K562 (cell line): ENCODE results near the gene CCDC148. TPM values are rescaled to one million over a fixed set of nuclear protein-coding genes. Genes with fewer than 3 reads are reported as not detected.

Experiments
- ATAC-seq: fragments of 200-7000 bp; cut with Tn5 transposase; 3 replicates; pipeline ENCODE4 v1.9.1; 2020; ENCODE audit warnings: moderate library complexity
- BruUV-seq: library from RNA; stranded (reverse); fragments of 400-500 nt; replicated peaks from 2 replicates; lab custom pipeline; 2021; lab: Mats Ljungman, UMichigan
- CTCF ChIA-PET: fragments of 300-600 bp; formaldehyde crosslinking; extraction: SDS; loops from one replicate; lab custom pipeline; 2021; ENCODE audit warnings: low intra/inter-chr PET ratio; lab: Yijun Ruan, JAX
- POLR2A ChIA-PET: fragments of 300-600, 350-650 bp; sonication (Branson Sonifier 250); formaldehyde crosslinking; extraction: SDS; loops from one replicate; lab custom pipeline; 2021; ENCODE audit warnings: antibody characterized with exemption, inconsistent platforms; lab: Yijun Ruan, JAX
- DNase-seq, 4 experiments: peaks; one replicate each; pipeline versions ENCODE4 v3.0.0 to v3.0.0-alpha.2; 2011 to 2018; ENCODE audit warnings: low spot score in 3 of 4, mixed read lengths in 3 of 4; ENCODE audit errors: extremely low read depth in 1 of 4
- FAIRE-seq: peaks from 2 replicates; lab custom pipeline; 2011; peaks lifted over from hg19 to GRCh38; lab: Jason Lieb, UNC
- H2AFZ ChIP-seq: 2 replicates; pipeline ENCODE4 v1.6.0; 2011; ENCODE audit warnings: low read depth, low read length, control low read depth, inconsistent platforms
- H3K27ac ChIP-seq: fragments of 200-600 bp; 3 replicates; pipeline ENCODE4 v1.8.0; 2011; ENCODE audit warnings: low read depth, mild to moderate bottlenecking, control low read depth, inconsistent platforms, low read length, moderate library complexity, mixed read lengths; ENCODE audit errors: extremely low read depth
- H3K27me3 ChIP-seq, 2 experiments: fragments of 300-600 bp in 1 of 2; 2 replicates in 1 of 2; 3 replicates in 1 of 2; pipeline versions ENCODE4 v1.6.0 to v1.8.0; 2011; ENCODE audit warnings: inconsistent platforms in 2 of 2, low read length in 2 of 2, mild to moderate bottlenecking in 1 of 2, mixed read lengths in 1 of 2, moderate library complexity in 1 of 2; ENCODE audit not compliant: control insufficient read depth in 2 of 2, insufficient read depth in 2 of 2
- H3K36me3 ChIP-seq: fragments of 300-600 bp; 3 replicates; pipeline ENCODE4 v1.8.0; 2011; ENCODE audit warnings: mild to moderate bottlenecking, low read length, inconsistent platforms; ENCODE audit not compliant: control insufficient read depth, insufficient read depth
- H3K4me1 ChIP-seq, 2 experiments: fragments of 200-600 bp in 1 of 2; replicated peaks in 1 of 2; 2 replicates in 1 of 2; 3 replicates in 1 of 2; pipeline versions ENCODE4 v1.5.1 to v1.8.0; 2011; ENCODE audit warnings: inconsistent platforms in 2 of 2, low read length in 2 of 2, mild to moderate bottlenecking in 1 of 2, mixed read lengths in 1 of 2, moderate library complexity in 1 of 2; ENCODE audit not compliant: control insufficient read depth in 2 of 2, insufficient read depth in 2 of 2
- H3K4me2 ChIP-seq: 2 replicates; pipeline ENCODE4 v1.6.1; 2011; ENCODE audit warnings: low read length, control low read depth, inconsistent platforms, mixed read lengths; ENCODE audit not compliant: insufficient read depth
- H3K4me3 ChIP-seq: fragments of 200-600 bp; sonication (generic), shearing (Covaris generic); 2 replicates; pipeline ENCODE4 v1.5.1; 2016; ENCODE audit warnings: control low read depth, inconsistent platforms
- H3K79me2 ChIP-seq: fragments of 200-600 bp; 3 replicates; pipeline ENCODE4 v1.8.0; 2011; ENCODE audit warnings: low read length, inconsistent platforms; ENCODE audit not compliant: control insufficient read depth, insufficient read depth
- H3K9ac ChIP-seq, 2 experiments: 2 replicates each; pipeline versions ENCODE4 v1.6.0 to v1.6.1; 2011; ENCODE audit warnings: low read depth in 2 of 2, low read length in 2 of 2, control low read depth in 1 of 2, inconsistent platforms in 1 of 2, mild to moderate bottlenecking in 1 of 2, mixed read lengths in 1 of 2; ENCODE audit not compliant: insufficient read depth in 1 of 2
- H3K9me1 ChIP-seq: one replicate; pipeline ENCODE4 v1.6.0; 2011; ENCODE audit warnings: inconsistent platforms, mild to moderate bottlenecking, low read length, moderate library complexity; ENCODE audit not compliant: control insufficient read depth, insufficient read depth
- H3K9me3 ChIP-seq: replicated peaks from 2 replicates; pipeline ENCODE4 v1.5.1; 2011; ENCODE audit warnings: low read depth, low read length, inconsistent platforms; ENCODE audit not compliant: control insufficient read depth, insufficient read depth
- H4K20me1 ChIP-seq: replicated peaks from 2 replicates; pipeline ENCODE4 v1.6.1; 2011; ENCODE audit warnings: low read length, inconsistent platforms, mixed read lengths; ENCODE audit not compliant: control insufficient read depth, insufficient read depth
- HMG20A ChIP-seq: fragments of 450-650 bp; formaldehyde crosslinking; conservative IDR thresholded peaks from 2 replicates; pipeline ENCODE4 v1.4.0; 2020; ENCODE audit warnings: mild to moderate bottlenecking, mixed read lengths
- MCM5 ChIP-seq: fragments of 450-650 bp; IDR thresholded peaks from 2 replicates; pipeline ENCODE4 v1.6.1; 2016; ENCODE audit warnings: low read depth
- MEF2A ChIP-seq: IDR thresholded peaks from 2 replicates; pipeline ENCODE4 v1.6.1; 2011; ENCODE audit warnings: low read depth, mild to moderate bottlenecking, low read length, moderate library complexity; ENCODE audit not compliant: control insufficient read depth
- NCOA2 ChIP-seq, 2 experiments: fragments of 450-650 bp; IDR thresholded peaks; 2 replicates each; pipeline ENCODE4 v1.6.1; 2018; ENCODE audit warnings: mild to moderate bottlenecking in 2 of 2, moderate library complexity in 1 of 2; ENCODE audit not compliant: partially characterized antibody in 2 of 2
- SLC30A9 ChIP-seq: fragments of 250-450 bp; sonication (Bioruptor Pico); IDR thresholded peaks from 2 replicates; pipeline ENCODE4 v1.8.0; 2022; ENCODE audit warnings: mild to moderate bottlenecking, moderate library complexity
- SNAPC5 ChIP-seq: fragments of 250-450 bp; sonication (Bioruptor Pico); IDR thresholded peaks from 2 replicates; pipeline ENCODE4 v1.8.0; 2021; ENCODE audit warnings: moderate library complexity, mild to moderate bottlenecking, inconsistent platforms
- THRB ChIP-seq: fragments of 450-650 bp; formaldehyde crosslinking; conservative IDR thresholded peaks from 2 replicates; pipeline ENCODE4 v1.4.0; 2022; ENCODE audit warnings: mild to moderate bottlenecking, missing genetic modification characterization
- XRCC4 ChIP-seq: IDR thresholded peaks from one replicate; pipeline ENCODE4 v1.6.1; 2011; ENCODE audit not compliant: insufficient read depth, insufficient read length; ENCODE audit errors: extremely low read depth
- ZNF146 ChIP-seq: IDR thresholded peaks from one replicate; pipeline ENCODE4 v1.6.1; 2018; ENCODE audit warnings: missing compliant biosample characterization; ENCODE audit not compliant: unreplicated experiment
- ZNF175 ChIP-seq: fragments of 200-800 bp; sonication (Bioruptor generic); IDR thresholded peaks from 2 replicates; pipeline ENCODE4 v1.6.1; 2016; ENCODE audit warnings: low read depth, mild to moderate bottlenecking, missing genetic modification characterization, missing compliant biosample characterization
- ZNF592 ChIP-seq: fragments of 450-650 bp; IDR thresholded peaks from 2 replicates; pipeline ENCODE4 v1.6.1; 2017; ENCODE audit warnings: antibody characterized with exemption, mild to moderate bottlenecking
- WGBS: fragments of 100-300 bp; shearing (Covaris generic); methylation state at CpG from one replicate; pipeline ENCODE4 v1.1.6; 2016; ENCODE audit warnings: low coverage, mixed read lengths; ENCODE audit not compliant: insufficient coverage; ENCODE audit errors: missing lambda C conversion rate; 5-methylcytosine and 5-hydroxymethylcytosine counted together
- in situ Hi-C: fragments of 300-500 bp; cut with MboI; formaldehyde crosslinking; loops from 4 replicates; pipeline ENCODE4 v1.15.0; 2018; ENCODE audit warnings: inconsistent platforms, mixed read lengths
- intact Hi-C: fragments of 100-400 bp; cut with micrococcal nuclease; formaldehyde crosslinking; loops from 2 replicates; pipeline ENCODE4 v1.14.2; 2022
- polyA plus RNA-seq, 8 experiments: library from polyadenylated mRNA; depleted of rRNA in 4 of 8; stranded (reverse) in 5 of 8; unstranded in 3 of 8; fragments of >200 nt; fragmentation: Nextera tagmentation in 2 of 8; fragmentation: Illumina TruSeq in 1 of 8; extraction: Ambion mirVana in 2 of 8; extraction: Trizol in 1 of 8; gene quantifications; 2 replicates each; pipeline versions ENCODE4 v1.2.1 to v1.2.3, GENCODE V29; 2011 to 2014; ENCODE audit warnings: inconsistent platforms in 1 of 8, missing spikeins in 1 of 8
- total RNA-seq, 7 experiments: library from RNA; depleted of rRNA in 6 of 7; stranded (reverse); fragments of >200 nt in 6 of 7; fragmentation: Illumina TruSeq in 2 of 7; extraction: Trizol in 2 of 7; gene quantifications; 2 replicates each; pipeline versions ENCODE4 v1.2.1 to v1.2.3, GENCODE V29; 2011 to 2021; ENCODE audit warnings: low replicate concordance in 1 of 7
- TF ChIP-seq, protein P1 (sequence below): sonication (generic); formaldehyde crosslinking; IDR thresholded peaks from 2 replicates; pipeline ENCODE4 v1.8.0; 2022; ENCODE audit warnings: missing genetic modification reagents, mild to moderate bottlenecking, borderline replicate concordance

The CCDC148 gene
- total and polyA plus RNA-seq, 9 of the 15 experiments (the other 6 are each of a cell fraction or from before 2014, with no cell fraction given): 0.10 to 1.4 (median 0.65) TPM

DNA sequence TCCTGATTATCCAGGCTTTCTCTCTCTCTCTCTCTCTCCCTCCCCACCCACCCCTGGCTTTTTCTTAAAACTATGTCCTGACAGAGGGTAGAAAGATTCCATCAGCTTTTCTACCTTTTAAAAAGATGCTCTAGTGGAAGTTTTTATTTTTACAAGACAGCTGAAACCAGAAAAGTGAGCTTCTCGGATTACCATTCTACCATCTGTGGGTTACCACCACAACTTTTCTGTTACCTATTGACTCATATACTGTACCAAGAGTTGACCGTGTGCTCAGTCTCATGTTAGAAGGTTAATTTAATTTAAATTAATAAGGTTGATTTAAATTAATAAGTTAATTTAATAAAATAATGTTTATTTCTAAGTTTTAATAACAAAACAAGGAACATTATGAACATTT lies 217.3 kb downstream of the CCDC148 start (continued):
- no peak for TF ChIP-seq ZNF146 (CRISPR knock-in tag)
- no peak for TF ChIP-seq SNAPC5
- TF ChIP-seq ZNF592: no peak
- TF ChIP-seq MCM5: no peak

DNA sequence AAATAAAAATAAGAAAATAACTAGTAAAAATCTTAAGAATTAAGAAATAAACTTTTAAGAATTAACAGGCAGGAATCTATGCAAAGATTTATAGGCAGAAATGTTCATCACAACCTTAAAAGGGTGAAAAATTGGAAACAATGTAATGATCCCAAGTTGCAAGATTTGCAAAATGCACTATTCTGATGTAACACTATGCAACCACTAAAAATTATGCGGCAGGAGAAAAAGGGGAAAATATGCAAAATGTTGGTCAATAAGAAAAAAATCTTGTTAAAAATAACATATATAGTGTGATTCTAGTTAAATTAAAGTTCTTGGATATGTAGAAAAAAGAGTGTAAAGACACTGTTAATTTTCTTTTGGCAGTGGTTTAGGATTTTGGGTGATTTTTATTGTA lies 222.1 kb downstream of the CCDC148 start:
- Histone ChIP-seq H3K4me2 (no peak overlapping the region), H3K27ac (no peak overlapping the region), H3K9me1 (no peaks in the 10 kb centered on the region), H3K4me1 (peaks cover 2 to 3% of the 10 kb centered on the region in 2 experiments; a peak in 4 of 5 replicates), H4K20me1 (no peaks in the 10 kb centered on the region), H3K9me3 (no peaks in the 10 kb centered on the region), H2AFZ (no peak overlapping the region), H3K4me3 (no peak overlapping the region), H3K79me2 (no peaks in the 10 kb centered on the region), H3K36me3 (no peaks in the 10 kb centered on the region), H3K9ac (no peak overlapping the region), H3K27me3 (no peaks in the 10 kb centered on the region)
- CTCF ChIA-PET: no interaction called here
- WGBS: 38% methylated on average over 1 of the region's 1 CpG
- no peak for DNase-seq
- no peak for ATAC-seq
- POLR2A ChIA-PET: no interaction called here
- no peak for FAIRE-seq
- intact Hi-C loops: no loop called here
- BruUV-seq: no TSS peak
- in situ Hi-C loops: no loop called here
- TF ChIP-seq MEF2A (no peak), ZNF175 (CRISPR knock-in tag) (no peak), THRB (no peak), XRCC4 (no peak), SLC30A9 (CRISPR knock-in tag) (no peak), NCOA2 (IDR thresholded peaks at IDR 0.05; ENCODE audit: partially characterized antibody in 2 of 2) (no peak), HMG20A (CRISPR knock-in tag) (no peak)
- TF ChIP-seq, protein P1, sequence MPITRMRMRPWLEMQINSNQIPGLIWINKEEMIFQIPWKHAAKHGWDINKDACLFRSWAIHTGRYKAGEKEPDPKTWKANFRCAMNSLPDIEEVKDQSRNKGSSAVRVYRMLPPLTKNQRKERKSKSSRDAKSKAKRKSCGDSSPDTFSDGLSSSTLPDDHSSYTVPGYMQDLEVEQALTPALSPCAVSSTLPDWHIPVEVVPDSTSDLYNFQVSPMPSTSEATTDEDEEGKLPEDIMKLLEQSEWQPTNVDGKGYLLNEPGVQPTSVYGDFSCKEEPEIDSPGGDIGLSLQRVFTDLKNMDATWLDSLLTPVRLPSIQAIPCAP (CRISPR knock-in tag): no peak
